DOHH2 (cell line): ENCODE measurements around the gene HBZ.
"Not testable (repeated sequence)": the region's sequence is repeated elsewhere in the genome, so short reads cannot be mapped to it uniquely, and the experiment has no call there.

Source experiments
- H3F3A ChIP-seq: fragments of 200-600 bp; sonication (generic), shearing (Covaris generic); 2 replicates; pipeline ENCODE4 v1.6.0; 2016; ENCODE audit warnings: antibody characterized with exemption, mild to moderate bottlenecking; ENCODE audit not compliant: control insufficient read depth, insufficient read depth
- H3K27ac ChIP-seq: fragments of 200-600 bp; sonication (generic); 2 replicates; pipeline ENCODE4 v1.5.1; 2014; ENCODE audit warnings: low read depth, mild to moderate bottlenecking, low read length, moderate library complexity
- H3K27me3 ChIP-seq: fragments of 200-600 bp; sonication (generic); 2 replicates; pipeline ENCODE4 v1.6.1; 2014; ENCODE audit warnings: mild to moderate bottlenecking, low read length, mixed read lengths; ENCODE audit not compliant: control insufficient read depth
- H3K36me3 ChIP-seq: fragments of 200-600 bp; sonication (generic); 2 replicates; pipeline ENCODE4 v1.6.1; 2014; ENCODE audit warnings: mild to moderate bottlenecking, low read length, moderate library complexity, mixed read lengths; ENCODE audit not compliant: control insufficient read depth
- H3K4me1 ChIP-seq: fragments of 200-600 bp; sonication (generic); 2 replicates; pipeline ENCODE4 v1.6.1; 2014; ENCODE audit warnings: mild to moderate bottlenecking, low read length, mixed read lengths; ENCODE audit not compliant: control insufficient read depth
- H3K4me2 ChIP-seq: fragments of 200-600 bp; sonication (generic); 2 replicates; pipeline ENCODE4 v1.6.0; 2014; ENCODE audit warnings: mild to moderate bottlenecking, low read length, moderate library complexity
- H3K4me3 ChIP-seq: fragments of 200-600 bp; sonication (generic); 2 replicates; pipeline ENCODE4 v1.5.1; 2014; ENCODE audit warnings: mild to moderate bottlenecking, low read length, mixed read lengths
- H3K79me2 ChIP-seq: fragments of 200-600 bp; sonication (generic); 2 replicates; pipeline ENCODE4 v1.6.1; 2014; ENCODE audit warnings: mild to moderate bottlenecking, low read length, mixed read lengths; ENCODE audit not compliant: control insufficient read depth
- H3K9me2 ChIP-seq: fragments of 200-600 bp; sonication (generic); replicated peaks from 2 replicates; pipeline ENCODE4 v1.6.1; 2014; ENCODE audit warnings: mild to moderate bottlenecking, low read length, mixed read lengths; ENCODE audit not compliant: control insufficient read depth
- H3K9me3 ChIP-seq: fragments of 200-600 bp; sonication (generic); 2 replicates; pipeline ENCODE4 v1.6.1; 2014; ENCODE audit warnings: antibody characterized with exemption, low read length, mixed read lengths; ENCODE audit not compliant: control insufficient read depth, insufficient read depth
- H4K20me1 ChIP-seq: fragments of 200-600 bp; sonication (generic); 2 replicates; pipeline ENCODE4 v1.6.0; 2014; ENCODE audit warnings: low read depth, mild to moderate bottlenecking, antibody characterized with exemption, low read length, moderate library complexity; ENCODE audit not compliant: control insufficient read depth, insufficient read depth
- CTCF ChIP-seq: fragments of 200-600 bp; sonication (generic); IDR thresholded peaks from one replicate; pipeline ENCODE4 v1.5.1; 2014; ENCODE audit warnings: antibody characterized with exemption, mild to moderate bottlenecking, low read depth, low read length; ENCODE audit not compliant: poor library complexity, severe bottlenecking
- EZH2phosphoT487 ChIP-seq: fragments of 200-600 bp; sonication (generic); IDR thresholded peaks from 2 replicates; pipeline ENCODE4 v1.6.1; 2017; ENCODE audit warnings: borderline replicate concordance, mild to moderate bottlenecking, antibody characterized with exemption, low read length, moderate library complexity, mixed read lengths

HBZ gene

GRCh38 chr16:144797-145252 lies 7.6 kb upstream of the HBZ start:
- Histone ChIP-seq H3K79me2 (no peaks in the 10 kb centered on the region), H3F3A (peaks cover 3% of the 10 kb centered on the region; the same call in 1 of the 2 replicates), H3K36me3 (no peaks in the 10 kb centered on the region), H3K27ac (no peak overlapping the region), H4K20me1 (no peaks in the 10 kb centered on the region), H3K4me2 (no peak overlapping the region), H3K4me1 (no peaks in the 10 kb centered on the region), H3K9me2 (no peaks in the 10 kb centered on the region), H3K9me3 (no peaks in the 10 kb centered on the region), H3K4me3 (no peak overlapping the region), H3K27me3 (peaks cover 17% of the 10 kb centered on the region)
- TF ChIP-seq CTCF (no peak), EZH2phosphoT487 (no peak)

- H3K27ac ChIP-seq, result no peak overlapping the region
- no peaks in the 10 kb centered on the region for H3F3A ChIP-seq
- H3K27me3 ChIP-seq, result peaks cover 21% of the 10 kb centered on the region
These were observed 5.8 kb upstream of the HBZ start for GRCh38 chr16:146646-147045.

GRCh38 chr16:149024-149660 lies 3.3 kb upstream of the HBZ start:
- H3K27me3 ChIP-seq, result peaks cover 21% of the 10 kb centered on the region
- no peaks in the 10 kb centered on the region for H3K79me2 ChIP-seq
- no peak overlapping the region for H3K4me2 ChIP-seq
- no peaks in the 10 kb centered on the region for H3K9me3 ChIP-seq
- no peaks in the 10 kb centered on the region for H3K9me2 ChIP-seq
- no peaks in the 10 kb centered on the region for H3K36me3 ChIP-seq
- H4K20me1 ChIP-seq, result no peaks in the 10 kb centered on the region
- H3K27ac ChIP-seq, result no peak overlapping the region
- H3K4me3 ChIP-seq, result no peak overlapping the region
- TF ChIP-seq CTCF, result no peak
- TF ChIP-seq EZH2phosphoT487, result no peak
- no peaks in the 10 kb centered on the region for H3K4me1 ChIP-seq
- H3F3A ChIP-seq, result no peaks in the 10 kb centered on the region

More at GRCh38 chr16:146646-147045, 5.8 kb upstream of the HBZ start:
- no peaks in the 10 kb centered on the region for H4K20me1 ChIP-seq
- no peaks in the 10 kb centered on the region for H3K79me2 ChIP-seq
- no peaks in the 10 kb centered on the region for H3K9me3 ChIP-seq
- H3K36me3 ChIP-seq, result no peaks in the 10 kb centered on the region
- H3K4me1 ChIP-seq, result no peaks in the 10 kb centered on the region
- H3K4me3 ChIP-seq, result no peak overlapping the region
- no peak for TF ChIP-seq EZH2phosphoT487
- TF ChIP-seq CTCF, result no peak
- H3K4me2 ChIP-seq, result no peak overlapping the region
- H3K9me2 ChIP-seq, result no peaks in the 10 kb centered on the region

DNA sequence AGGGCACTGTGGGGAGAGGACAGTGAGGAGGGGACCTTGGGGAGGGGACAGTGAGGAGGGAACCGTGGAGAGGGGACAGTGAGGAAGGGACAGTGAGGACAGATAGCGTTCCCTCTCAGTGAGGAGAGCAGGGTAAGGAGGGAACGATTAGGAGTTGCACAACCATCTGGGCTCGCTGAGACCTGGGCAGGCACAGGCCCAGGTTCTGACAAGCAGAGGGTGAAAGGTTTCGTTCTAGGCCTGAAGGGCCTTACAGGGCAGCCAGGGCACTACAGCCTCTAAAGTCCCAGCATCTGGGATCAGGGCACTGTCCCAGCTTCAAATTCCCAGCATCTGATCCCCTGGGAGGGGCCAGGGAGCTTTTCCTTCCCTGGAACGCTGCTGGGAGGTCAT lies 681 bp downstream of the HBZ start:
- peaks cover 12% of the 10 kb centered on the region; the same call in 1 of the 2 replicates for H3K27me3 ChIP-seq
- not testable (repeated sequence) for H3K27ac ChIP-seq, H3K4me3 ChIP-seq, H3K79me2 ChIP-seq, H3K4me2 ChIP-seq, H3F3A ChIP-seq, H3K9me3 ChIP-seq, H4K20me1 ChIP-seq, H3K4me1 ChIP-seq, H3K9me2 ChIP-seq, H3K36me3 ChIP-seq

GRCh38 chr16:153550-154216 lies 1.2 kb downstream of the HBZ start:
- not testable (repeated sequence) for H3K4me2 ChIP-seq
- peaks cover 12% of the 10 kb centered on the region; the same call in 1 of the 2 replicates for H3K27me3 ChIP-seq

More at GRCh38 chr16:153550-154216, 1.2 kb downstream of the HBZ start:
- H4K20me1 ChIP-seq, H3K9me2 ChIP-seq, H3K4me1 ChIP-seq, H3K9me3 ChIP-seq, H3K4me3 ChIP-seq, H3K27ac ChIP-seq, H3K36me3 ChIP-seq, H3K79me2 ChIP-seq, H3F3A ChIP-seq: not testable (repeated sequence)
